ENCODE data around the gene SLC41A3.
"Not testable (repeated sequence)": the region's sequence is repeated elsewhere in the genome, so short reads cannot be mapped to it uniquely, and the experiment has no call there.

The SLC41A3 gene

DNA sequence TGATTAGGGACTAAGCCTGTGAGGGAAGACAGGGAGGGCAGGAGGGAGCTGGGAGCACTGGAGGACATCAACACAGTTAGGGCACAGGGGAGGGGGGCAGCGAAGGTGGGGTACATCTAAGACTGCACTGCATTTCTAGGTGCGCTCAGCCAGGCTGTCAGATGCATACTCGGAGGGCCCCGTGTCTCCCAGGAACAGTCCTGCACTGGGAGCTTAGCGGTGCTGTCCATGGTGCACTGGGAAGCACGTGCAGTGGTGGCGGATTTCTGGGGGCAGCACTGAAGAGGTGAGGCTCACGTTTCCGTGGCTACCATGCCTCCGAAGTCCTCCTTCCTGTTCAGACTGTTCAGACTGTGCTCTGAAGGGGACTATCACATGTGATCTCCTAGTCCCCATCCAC lies 60.5 kb downstream of the SLC41A3 start:
- DNase-seq: no peak

DNA sequence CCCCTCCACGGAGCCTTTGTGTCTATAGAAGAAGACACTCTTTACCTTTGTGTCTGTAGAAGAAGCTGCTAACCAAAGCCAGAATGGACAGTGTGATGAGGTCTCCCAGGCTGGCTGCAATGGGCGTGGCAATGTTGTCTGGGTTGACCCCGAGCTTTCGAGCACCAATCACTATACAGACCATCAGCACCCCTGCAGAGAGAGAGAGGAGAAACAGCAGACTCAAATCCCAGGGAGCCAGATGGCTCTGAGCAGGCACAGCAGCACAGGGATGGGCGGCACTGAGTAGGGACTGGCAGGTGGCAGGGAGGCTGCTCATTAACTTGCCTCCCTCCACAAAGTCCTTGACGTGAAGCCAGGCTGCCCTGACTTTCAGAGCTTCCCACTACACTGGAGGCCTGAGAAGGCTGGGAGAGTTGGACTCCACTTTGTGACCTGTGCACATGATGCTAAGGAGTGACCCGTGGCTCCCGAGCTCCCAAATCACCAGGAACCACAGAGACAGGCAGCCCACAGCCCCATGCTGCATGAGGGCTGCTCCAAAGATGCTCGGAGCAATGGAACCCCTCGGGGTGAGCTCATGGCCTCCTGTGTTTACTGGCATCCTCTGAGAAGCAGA lies 61.1 kb downstream of the SLC41A3 start:
- no peak for DNase-seq

DNA sequence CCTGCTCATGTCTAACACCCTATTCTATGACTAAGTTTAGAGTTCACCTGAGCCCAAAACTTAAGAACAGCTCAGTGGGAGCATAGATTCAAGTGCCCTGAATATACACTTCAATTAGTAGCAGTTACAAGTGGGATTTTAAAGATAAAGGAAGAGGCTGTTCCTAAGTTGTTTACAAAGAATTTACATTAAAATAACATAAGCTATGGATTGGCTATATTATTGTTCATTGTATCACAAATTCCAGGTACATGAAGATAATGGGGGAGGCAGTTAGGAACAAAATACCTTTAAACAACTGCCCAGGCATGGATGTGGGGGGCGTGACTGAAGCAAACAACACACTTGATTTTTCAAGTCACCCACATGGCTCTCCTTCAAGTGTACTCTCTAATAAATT lies 62.2 kb downstream of the SLC41A3 start:
- DNase-seq: no peak

DNA sequence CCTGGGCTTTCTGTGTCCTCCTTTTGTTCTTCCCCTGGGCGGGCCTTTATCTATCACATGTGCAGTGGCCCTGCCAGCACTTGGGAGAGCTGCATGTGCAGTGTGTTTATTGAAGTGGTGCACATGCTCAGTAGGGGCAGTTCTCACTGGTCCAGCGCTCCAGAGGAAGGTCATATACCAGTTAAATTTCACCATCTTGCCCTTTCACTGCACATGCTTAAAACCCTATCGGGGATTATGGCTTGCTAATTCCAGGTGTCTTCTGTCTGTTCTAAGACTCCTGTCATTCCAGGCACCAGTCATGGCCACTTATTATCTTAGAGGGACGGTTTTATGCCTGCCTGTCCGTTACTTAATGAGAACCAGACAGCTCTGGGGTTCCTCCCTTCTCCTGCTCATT lies 62.7 kb downstream of the SLC41A3 start:
- no peak for DNase-seq

DNA sequence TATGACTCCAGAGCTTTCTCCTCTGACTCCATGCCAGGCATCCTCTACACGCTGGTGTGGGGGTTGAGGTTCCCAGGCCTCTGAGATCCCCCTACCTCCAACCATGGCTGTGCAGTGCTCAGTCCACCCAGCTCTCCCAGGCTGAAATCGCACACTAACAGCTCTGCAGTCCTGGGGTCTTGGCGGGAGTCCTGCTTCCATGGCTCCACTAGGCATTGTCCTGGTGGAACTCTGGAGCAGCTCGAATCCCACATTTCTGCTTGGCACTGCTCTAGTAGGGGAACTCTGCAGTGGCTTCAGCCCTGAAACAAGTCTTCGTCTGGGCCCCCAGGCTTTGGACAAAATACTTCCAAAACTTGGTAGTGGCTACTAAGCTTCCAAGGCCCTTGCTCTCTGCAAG lies 64.2 kb downstream of the SLC41A3 start:
- no peak for DNase-seq

DNA sequence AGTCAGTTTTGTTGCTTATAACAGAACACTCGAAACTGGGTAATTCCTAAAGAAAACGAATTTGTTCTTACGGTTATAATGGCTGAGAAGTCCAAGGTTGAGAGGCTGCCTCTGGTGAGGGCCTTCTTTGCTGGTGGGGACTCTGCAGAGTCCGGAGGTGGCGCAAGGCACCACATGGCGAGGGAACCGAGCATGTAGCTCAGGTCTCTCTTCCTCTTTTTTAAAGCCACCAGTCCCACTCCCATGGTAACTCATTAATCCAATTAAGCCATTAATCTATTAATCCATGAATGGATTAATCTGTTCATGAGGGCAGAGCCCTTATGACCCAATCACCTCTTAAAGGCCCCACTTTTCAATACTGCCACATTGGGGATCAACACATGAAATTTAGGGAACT lies 64.9 kb downstream of the SLC41A3 start:
- DNase-seq: no peak

DNA sequence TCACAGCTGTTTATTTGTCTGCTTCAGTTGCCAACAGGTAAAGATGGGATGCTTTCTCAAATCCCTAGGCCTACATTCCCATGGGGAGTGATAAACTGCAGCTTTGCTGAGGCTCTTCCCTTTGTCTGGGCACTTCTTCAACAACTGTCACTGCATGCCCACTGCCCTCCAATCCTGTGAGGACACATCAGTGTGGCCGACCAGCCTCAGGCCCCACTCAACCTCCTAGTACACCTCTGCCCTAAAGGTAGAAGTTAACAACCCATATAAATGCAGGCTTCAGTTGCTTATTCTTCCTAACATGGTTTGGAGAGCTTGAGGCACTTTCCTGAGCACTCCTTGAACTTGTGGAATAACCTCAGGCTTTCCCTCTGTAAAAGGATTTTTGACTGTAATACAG lies 65.4 kb downstream of the SLC41A3 start:
- no peak for DNase-seq

DNA sequence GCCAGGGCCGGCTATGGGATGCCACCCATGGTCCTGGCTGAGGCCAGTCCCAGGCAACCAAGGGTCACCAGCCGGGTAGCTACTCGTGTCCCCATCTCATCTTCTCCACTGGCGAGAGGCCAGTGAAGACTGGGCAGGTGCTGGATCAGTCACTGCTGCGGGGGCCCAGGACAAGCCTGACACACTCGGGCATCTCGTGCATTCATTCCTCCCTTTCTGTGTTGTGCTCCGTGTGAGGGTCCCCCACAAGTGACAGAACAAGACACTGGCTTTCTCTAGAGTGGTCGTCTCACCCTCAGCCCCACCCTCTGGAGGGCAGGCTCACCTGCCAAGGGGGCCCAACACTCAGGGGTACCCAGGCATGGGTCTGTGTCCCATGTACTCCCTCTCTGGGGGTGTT lies 66.6 kb downstream of the SLC41A3 start:
- no peak for DNase-seq

DNA sequence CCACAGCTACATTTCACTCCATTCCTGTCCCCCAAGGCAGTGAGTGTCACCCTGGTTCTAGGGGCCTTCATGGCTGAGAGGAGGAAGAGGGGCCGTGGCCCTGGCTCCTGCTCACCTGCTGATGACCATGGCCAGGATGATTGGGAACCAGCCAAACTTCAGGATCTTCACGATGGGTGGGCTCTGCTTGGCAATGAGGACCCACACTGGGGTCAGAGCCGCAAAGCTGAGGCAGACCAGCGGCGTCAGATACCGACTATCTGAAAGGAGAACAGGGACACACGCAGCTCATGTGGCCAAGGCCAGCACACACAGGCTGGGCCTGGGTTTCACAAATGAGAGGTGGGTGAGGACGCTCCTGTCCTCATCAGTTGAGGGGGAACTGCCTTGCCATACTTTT lies 67.3 kb downstream of the SLC41A3 start:
- no peak for DNase-seq

DNA sequence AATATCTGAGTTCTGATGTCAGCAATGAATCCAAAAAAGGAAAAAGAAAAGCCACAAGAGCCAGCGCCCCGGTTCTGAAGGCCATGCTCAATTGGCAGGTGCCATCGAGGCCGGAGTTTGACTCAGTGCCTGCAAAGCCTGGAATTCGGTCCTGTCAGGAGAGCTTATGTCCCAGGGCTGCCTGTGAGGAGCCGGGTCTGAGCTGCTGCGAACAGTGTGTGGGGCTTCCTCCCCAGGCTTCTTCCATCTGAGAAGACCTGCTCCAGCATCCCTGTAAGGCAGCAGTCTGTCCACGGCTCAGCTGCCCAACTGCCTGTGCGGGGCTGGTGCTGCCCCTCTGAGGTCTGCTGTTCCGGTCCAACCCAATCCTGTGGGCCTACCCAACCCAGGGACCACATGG lies 68.8 kb downstream of the SLC41A3 start:
- no peak for DNase-seq

DNA sequence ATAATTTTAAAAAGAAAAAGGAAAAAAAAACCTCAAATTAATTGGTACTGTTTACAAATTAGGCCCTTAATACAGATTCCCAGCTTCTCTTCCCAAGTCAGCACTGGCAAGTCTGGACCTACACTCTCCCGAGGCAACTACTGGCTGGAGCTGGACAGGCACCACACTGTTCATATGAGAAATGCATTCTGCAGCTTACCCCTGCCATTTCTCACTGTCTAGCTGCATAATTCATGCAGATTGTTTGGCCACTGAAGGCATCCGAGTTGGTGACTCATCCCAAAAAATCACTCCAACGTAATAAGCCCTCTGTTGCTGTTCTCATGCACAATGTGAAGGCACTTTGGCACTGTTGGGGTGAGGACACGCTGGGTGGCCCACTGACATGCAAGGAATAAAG lies 69.7 kb downstream of the SLC41A3 start:
- DNase-seq: no peak

DNA sequence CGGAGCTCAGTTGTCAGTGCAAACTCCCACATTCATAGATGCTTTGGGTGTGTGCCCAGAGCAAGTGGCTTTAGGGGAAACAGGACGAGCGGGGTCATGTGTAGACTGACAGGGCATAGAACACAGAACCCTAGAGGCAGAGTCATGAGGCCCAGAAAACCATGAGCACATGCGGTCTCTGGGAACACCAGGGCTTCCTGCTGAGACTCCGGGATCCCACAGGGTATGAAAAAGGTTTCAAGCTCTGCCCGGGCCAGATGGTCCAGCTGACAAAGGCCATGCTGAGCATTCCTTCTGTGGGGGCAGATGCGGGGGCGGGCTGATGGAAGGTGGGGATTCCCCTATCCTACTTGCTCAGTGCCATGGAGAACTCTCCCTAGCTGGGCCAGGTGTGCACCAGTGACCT lies 70.2 kb downstream of the SLC41A3 start:
- no peak for DNase-seq

DNA sequence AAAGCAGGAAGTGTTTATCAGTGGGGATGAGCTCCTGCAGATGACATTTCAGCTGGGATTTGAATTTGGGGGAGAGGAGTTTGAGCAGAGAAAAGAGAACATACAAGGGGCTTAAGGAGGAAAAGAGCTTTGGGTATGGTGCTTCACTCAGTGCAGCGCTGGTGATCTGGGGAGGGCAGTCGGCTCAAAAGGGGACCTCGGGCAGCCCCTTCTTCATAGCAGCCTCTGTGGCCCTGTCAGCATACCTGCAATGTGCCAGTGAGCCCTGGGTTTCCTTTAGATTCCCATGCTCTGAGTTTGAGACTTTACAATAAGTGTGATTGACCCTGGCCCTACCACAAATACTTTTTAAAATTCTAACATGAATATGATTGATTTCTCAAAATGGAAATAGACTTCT lies 74.7 kb downstream of the SLC41A3 start:
- DNase-seq: no peak

DNA sequence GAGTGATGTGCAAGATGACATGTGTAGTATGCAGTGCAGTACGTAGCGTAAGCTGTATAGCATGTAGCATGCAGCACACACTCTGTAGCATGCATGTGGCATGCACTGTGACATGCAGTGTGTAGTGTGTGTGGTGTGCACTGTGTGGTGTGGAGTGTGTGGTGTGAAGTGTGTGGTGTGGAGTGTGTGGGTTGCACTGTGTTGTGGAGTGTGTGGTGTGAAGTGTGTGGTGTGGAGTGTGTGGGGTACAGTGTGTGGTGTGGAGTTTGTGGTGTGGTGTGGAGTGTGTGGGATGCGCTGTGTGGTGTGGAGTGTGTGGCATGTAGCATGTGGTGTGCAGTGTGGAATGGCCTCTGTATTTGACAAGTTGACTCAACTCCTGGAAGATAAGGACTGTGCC lies 75.7 kb downstream of the SLC41A3 start:
- DNase-seq: no peak

DNA sequence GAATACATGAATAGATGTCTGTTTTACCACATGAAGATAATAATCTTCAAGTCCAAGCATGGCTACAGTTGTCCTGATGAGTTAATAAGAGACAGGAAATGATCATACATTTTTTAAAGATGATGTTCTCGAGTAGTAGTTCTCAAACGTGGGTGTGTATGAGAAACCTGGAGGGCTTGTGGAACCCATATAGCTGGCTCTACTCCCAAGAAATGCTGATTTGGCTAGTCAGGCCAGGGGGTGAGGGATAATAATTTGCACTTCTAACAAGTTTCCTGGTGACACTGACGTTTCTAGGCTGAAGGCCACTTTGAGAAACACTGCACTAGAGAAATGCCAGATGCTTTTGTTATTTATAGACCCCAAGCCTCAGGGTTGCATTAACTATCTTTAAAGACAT lies 78.0 kb downstream of the SLC41A3 start:
- no peak for DNase-seq

DNA sequence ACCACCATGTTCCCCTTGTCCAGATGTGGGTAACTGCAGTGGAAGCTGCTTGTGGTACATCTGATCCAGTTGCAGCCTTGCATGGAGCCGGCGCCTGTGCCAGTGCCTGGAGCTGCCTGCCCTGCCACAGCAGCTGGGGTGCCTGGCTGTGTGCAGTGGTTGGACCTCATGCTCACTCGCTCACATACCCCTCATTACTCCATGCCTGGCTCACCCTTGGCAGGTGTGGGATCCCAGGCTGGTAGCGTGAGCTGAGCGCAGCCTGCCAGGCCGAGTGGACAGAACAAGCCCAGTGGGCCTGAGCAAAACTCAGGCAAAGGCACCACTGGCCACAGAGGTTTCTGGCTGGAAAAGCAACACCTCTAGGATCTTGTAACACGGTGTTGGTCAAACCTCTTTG lies 79.2 kb downstream of the SLC41A3 start:
- DNase-seq: no peak

DNA sequence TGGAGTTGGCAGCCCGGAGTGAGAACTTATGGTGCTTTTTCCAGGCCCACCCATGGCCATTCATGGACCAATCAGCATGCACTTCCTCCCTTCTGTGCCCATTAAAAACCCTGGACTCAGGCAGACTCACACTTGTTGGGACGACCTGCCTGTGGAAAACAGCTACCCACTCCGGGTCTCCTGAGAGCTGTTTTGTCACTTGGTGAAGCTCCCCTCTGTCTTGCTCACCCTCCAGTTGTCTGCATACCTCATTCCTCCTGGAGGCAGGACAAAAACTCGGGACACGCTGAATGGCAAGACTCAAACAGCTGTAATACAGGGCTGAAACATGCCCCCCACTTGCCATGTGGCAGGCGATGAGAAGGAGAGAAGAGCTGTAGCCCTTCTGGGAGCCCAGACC lies 79.7 kb downstream of the SLC41A3 start:
- DNase-seq: no peak

DNA sequence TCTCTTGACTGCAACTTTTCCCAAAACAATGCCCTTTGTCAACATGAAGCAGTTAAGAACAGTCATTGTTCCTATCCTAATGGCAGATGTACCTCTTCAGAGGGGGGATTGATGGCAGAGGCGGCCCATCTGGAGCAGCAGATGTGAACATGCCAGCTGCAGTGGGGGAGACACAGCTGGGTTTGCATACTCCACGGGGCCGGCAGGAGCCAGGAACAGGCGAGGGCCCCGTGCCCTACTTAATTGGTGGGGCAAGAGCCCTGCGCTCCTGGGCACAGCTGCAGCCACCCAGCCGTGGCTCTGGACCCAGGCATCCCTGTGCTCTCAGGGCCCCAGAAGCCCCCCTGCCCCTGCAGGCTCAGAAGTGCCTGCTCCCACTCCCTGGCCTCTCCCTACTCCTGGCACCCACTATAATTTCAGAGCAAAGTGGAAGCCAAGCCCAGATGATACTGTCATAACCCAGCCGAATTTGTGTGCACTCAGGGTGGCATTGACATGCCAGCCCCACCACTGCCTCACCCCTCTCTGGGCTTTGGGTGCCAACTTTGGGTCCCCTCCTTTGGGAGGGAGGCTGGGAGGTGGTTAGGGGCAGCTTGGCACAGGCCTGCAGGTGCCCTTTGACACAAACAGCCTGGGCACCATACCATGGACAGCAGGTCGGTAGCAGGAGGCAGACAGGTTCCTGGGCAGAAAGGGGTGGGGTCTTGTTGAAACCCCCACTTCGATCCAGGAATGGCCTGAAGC lies 80.3 kb downstream of the SLC41A3 start:
- DNase-seq: no peak

DNA sequence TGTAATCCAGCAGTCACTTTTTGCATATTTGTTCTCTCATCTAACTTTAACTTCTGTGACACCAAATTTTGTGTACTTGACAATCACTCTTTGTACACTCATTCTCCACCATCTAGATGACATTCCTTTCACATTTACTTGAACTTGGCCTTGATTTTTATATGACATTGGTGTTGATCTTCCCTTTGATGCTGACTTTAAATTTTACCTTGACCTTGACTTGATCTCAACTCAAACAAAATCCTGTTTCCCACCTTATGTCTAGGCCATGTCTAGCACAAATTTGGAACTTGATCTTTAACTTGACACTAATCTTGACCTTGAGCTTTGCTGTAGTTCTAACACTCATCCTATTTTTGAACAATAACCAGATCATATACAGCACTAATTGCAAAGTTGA lies 81.7 kb downstream of the SLC41A3 start:
- no peak for DNase-seq

DNA sequence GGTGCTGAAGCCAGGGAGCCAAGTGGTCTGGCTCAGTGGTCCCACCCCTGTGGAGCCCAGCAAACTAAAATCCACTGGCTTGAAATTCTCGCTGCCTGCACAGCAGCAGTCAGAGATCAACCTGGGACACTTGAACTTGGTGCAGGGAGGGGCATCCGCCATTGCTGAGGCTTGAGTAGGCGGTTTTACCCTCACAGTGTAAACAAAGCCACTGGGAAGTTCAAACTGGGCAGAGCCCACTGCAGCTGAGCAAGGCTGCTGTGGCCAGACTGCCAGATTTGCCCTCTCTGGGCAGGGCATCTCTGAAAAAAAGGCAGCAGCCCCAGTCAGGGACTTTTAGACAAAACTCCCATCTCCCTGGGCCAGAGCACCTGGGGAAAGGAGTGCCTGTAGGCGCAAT lies 87.2 kb downstream of the SLC41A3 start:
- not testable (repeated sequence) for DNase-seq

DNA sequence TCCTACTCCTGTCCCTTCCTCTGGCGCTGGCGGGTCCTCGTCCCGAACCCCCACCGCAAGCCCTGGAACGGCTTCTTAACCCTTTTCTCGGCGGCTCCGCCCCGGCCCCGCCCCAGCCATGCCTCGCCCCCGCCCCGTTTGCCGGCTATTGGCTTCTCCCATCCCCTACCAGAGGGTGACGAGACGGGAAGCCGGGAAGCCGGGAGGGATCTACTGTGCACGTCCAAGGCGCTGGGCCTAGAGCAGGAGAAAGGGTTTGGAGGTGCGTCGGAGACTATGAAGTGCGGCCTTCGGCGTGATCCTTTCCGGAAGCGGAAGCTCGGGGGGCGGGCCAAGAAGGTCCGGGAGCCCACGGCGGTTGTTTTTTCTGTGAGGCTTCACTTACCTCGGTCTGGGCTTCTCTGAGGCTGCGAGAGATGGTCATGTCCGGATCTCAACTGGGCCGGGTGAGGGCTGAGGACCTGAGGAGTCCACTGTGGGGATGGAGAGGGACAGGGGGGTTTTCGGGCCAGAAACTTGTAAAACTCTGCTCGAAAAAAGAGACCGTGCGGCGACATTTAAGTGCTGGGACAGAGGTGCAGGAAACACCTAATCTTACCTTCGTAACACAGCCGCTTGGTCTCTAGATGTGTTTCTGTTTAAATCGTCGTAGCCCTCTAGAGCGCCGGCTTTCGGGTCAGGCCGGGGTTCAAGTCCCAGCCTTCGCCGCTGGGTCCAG lies 93.5 kb downstream of the SLC41A3 start:
- no peak for DNase-seq

DNA sequence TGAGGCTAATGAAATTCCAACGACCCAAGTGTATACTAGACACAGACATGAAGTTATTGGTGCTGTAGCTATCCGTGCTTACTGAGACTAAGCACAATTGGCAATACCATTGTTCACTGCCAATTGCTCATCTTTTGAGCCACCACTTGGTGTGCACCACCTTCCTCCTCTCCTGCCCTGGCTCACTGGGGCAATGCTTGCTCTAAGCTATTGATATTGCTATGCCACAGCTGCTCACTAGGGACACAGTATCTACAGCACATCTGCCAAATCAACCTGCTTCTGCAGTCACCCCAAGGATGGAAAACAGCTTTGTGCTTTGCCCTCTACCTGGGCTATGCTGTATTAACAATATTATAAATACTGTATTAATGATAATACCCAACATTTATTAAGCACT lies 99.0 kb downstream of the SLC41A3 start:
- not testable (repeated sequence) for DNase-seq

DNA sequence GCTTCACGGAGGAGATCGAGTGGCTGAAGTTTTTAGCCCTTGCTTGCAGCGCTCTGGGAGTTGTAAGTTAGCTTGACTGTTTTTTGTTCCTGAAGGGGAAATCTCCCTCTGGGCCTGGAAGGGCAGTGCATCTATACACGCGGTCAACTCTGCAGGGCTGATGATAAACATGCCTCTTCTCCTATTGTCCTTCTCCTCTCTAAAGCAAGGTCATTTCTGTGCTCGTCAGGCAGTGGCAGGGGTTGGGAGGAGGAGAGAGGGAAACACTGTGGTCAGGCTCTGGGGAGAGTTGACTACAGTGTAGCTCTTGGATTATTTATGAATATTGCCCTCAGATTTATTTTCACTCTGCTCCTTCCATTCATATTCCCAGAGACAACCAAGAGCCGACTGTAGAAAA lies 106.8 kb downstream of the SLC41A3 start:
- not testable (repeated sequence) for DNase-seq

DNA sequence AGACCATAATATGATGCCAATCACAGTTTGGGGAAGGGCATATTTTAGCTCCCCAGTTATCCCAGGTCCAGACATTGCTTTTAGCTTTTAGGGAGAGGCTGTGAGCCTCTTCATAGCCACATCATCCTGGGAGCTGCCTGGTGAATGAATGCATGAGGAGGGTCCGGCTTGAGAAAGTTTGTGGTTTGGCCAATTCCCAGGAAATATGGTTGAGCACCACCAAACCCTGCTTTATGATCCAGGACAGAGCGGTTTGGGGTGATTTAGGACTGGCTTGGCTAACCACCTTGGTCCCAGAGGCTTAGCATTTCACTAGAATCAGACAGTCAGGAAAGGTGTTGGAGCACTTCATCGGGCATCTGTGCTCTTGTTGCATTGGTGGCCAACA lies 107.9 kb downstream of the SLC41A3 start:
- DNase-seq: not testable (repeated sequence)

Data from NCI-H187 (cell line).